ENCODE data around the gene PEX12.
"Not testable (repeated sequence)": the region's sequence is repeated elsewhere in the genome, so short reads cannot be mapped to it uniquely, and the experiment has no call there.

Gene PEX12

DNA sequence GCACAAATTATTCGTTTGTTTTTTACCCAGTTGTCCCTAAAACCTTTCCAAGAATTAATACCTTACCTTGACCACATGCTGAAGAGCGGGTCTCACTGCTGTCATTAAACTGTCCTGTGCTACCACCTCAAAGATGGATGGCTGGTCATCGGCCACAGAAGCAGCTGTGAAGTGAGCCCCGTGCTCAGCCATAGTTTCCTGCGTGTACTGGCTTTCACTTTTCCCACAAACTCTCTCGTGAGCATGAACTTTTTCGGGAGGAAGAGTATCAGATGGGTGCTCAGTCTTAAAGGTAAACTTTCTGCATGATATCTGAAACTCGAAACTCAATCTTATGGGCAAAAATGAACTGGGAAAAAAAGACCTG is 558 bp downstream of the PEX12 start:
- DNase-seq (ENCODE audit: low read depth): no peak

DNA sequence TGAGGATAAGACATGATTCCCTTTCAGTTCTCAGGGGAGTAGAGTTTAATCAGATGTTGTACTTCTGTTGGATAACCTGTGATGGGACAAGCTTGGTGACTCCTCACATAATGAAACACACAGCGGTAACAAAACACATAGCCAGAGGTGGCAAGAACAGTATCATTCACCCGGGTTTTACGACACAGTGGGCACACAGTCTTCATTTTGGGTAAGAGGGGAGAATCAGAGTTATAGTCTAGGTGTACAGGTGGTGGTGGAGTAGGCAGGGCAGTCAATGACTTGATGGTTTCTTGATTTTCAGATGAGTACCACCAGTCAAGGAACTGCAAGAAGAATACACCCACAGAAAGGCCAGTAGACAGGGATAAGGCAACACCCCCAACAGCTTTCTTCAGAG is 2.6 kb downstream of the PEX12 start:
- DNase-seq (ENCODE audit: low read depth): no peak

GRCh38 chr17:35569405-35569804 is 9.0 kb downstream of the PEX12 start:
- no peak for DNase-seq (ENCODE audit: low read depth)

GRCh38 chr17:35568561-35568960 is 9.8 kb downstream of the PEX12 start:
- DNase-seq (ENCODE audit: low read depth): no peak

GRCh38 chr17:35566968-35567367 is 11.4 kb downstream of the PEX12 start:
- DNase-seq (ENCODE audit: low read depth): no peak

DNA sequence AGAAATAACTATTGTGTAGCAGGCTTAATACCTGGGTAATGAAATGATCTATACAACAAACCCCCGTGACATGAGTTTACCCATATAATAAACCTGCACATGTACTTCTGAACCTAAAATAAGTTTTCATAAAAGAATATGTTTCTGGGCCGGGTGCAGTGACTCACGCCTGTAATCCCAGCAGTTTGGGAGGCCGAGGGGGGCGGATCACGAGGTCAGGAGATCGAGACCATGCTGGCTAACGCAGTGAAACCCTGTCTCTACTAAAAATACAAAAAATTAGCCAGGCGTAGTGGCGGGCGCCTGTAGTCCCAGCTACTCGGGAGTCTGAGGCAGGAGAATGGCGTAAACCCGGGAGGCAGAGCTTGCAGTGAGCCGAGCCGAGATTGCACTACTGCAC is 15.2 kb downstream of the PEX12 start:
- DNase-seq (ENCODE audit: low read depth): not testable (repeated sequence)

GRCh38 chr17:35560703-35561102 is 17.7 kb downstream of the PEX12 start, which contains the start of gene SLFN14:
Gene SLFN14 (minus strand): TSS chr17:35560819. CDS start chr17:35558062, 2,757 bp downstream.
- no peak for DNase-seq (ENCODE audit: low read depth)

GRCh38 chr17:35559495-35560210 is 18.7 kb downstream of the PEX12 start:
- DNase-seq (ENCODE audit: low read depth): no peak

- DNase-seq (ENCODE audit: low read depth): no peak
These were observed 21.0 kb downstream of the PEX12 start for GRCh38 chr17:35557353-35557752.

GRCh38 chr17:35555691-35556090 is 22.7 kb downstream of the PEX12 start:
- no peak for DNase-seq (ENCODE audit: low read depth)

GRCh38 chr17:35554668-35555067 is 23.7 kb downstream of the PEX12 start:
- no peak for DNase-seq (ENCODE audit: low read depth)

GRCh38 chr17:35553310-35553709 is 25.1 kb downstream of the PEX12 start:
- no peak for DNase-seq (ENCODE audit: low read depth)

- DNase-seq (ENCODE audit: low read depth): no peak
These were observed 29.4 kb downstream of the PEX12 start for GRCh38 chr17:35548978-35549377.

DNA sequence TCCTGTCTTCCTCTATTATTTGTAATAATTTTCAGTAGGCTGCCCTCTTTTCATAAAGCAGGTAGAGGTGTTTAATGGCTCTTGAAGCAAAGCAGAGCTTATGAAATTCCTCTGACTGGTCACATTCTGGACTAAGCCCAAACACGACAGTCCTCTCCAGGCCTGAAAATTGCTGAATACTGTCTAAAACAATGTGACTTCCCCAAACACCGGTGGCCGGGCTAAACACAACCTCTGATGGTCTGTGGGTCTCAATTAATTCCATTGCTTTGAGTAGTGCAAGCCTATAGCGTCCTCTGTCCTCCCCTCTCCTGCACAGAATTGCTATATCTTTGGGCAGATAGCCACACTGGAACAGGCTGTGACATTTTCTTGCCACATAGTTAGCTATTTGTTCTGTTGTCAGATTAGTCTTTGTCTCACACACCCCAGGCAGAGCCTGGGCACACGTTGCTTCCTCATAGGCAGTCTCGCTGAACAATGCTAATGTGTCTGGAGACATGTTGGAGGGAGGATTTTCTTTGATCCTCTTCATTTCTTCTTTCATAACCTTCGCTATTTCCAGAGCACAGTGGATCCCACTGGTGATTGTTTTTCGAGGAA is 30.1 kb downstream of the PEX12 start:
- DNase-seq (ENCODE audit: low read depth): no peak

DNA sequence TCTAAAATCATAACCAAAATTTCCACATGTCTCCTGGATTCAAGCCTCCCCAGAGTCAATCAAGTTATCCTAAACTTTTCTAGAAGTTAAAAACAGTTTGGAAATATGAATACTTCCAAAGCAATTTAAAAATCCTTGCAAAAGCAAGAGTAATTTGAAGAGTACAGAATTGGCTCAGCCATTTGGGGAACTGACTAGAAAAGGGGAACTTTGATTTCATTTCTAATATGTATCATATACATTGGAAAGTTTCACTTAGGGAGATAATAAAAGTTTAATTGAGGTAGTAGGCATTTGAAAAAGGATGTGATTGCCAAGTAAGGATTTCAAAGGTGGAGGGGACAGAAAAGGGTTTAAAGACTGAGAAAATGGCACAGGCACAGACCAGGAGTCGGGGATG is 31.9 kb downstream of the PEX12 start:
- DNase-seq (ENCODE audit: low read depth): no peak

DNA sequence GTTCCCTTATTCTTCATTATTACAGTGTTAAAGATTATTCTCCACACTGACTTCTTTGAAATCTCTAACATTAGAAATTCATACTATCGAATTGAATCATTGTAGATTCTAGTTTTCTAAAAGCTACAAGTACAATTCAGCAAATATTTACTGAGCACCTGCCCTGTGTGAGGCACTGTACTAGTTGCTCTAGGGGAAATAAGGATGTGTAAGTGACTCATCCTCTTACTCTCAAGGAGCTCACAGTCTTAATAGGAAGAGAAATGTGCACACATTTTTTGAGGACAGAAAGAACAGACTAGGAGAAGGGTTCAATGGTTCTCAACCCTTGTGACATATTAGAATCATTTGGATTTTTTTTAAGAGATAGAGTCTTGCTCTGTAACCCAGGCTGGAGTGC is 33.2 kb downstream of the PEX12 start:
- no peak for DNase-seq (ENCODE audit: low read depth)

DNA sequence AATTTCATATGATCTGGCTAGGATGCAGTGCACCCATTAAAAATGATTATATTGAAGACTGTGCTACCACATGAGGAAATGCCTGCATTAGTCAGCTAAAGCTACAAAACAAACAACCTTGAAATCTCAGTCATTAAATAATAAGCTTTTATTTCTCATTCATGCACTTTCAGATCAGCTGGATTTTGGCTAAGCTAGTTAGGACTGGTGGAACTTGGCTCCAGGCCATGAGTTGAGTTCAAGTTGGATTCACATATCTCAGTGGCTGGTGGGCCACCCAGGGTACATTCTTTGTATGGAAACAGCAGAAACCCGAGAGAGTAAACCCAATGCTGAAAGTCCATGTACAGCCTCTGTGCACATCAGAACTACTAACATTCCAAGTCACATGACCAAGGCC is 34.5 kb downstream of the PEX12 start:
- DNase-seq (ENCODE audit: low read depth): no peak

DNA sequence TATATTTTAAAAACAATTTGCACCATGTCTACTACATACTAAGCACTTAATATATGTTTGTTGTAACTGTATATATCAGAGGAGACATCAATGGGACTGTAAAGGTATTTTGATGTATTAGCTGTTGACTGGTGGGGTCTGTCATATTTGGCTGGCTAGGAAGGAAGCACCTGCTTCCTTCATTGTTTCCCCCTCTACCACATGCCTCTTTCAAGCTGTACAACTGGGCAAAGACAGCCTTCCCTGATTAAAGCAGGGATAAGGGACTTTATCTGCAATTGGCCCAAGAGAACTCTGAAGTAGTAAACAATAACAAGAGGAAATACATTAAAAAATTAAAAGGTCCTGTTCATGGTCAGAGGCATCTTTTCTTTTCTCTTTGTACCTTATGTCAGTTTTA is 35.4 kb downstream of the PEX12 start:
- DNase-seq (ENCODE audit: low read depth): no peak

GRCh38 chr17:35541434-35541833 is 36.9 kb downstream of the PEX12 start:
- no peak for DNase-seq (ENCODE audit: low read depth)

- DNase-seq (ENCODE audit: low read depth): peak; percentile 27
These were observed 37.6 kb downstream of the PEX12 start for GRCh38 chr17:35540589-35541404.

GRCh38 chr17:35539659-35540026 is 38.7 kb downstream of the PEX12 start:
- DNase-seq (ENCODE audit: low read depth): no peak

GRCh38 chr17:35537601-35538141 is 40.7 kb downstream of the PEX12 start, which contains the start of gene SLFN12L:
Gene SLFN12L (minus strand): TSS chr17:35537678. CDS start chr17:35522364, 15,314 bp downstream.
- DNase-seq (ENCODE audit: low read depth): no peak

GRCh38 chr17:35536664-35537171 is 41.7 kb downstream of the PEX12 start:
- DNase-seq (ENCODE audit: low read depth): no peak
